Stimulated activated naive CD8-positive, alpha-beta T cell treated with anti-CD3 and anti-CD28 coated beads, Interleukin-15, amount 100 ng/mL, for 72 hours (primary cell): ENCODE results near the gene LHX4.

ENCODE experiments used
- ATAC-seq: fragments of 150-1000 bp; cut with Tn5 transposase; 2 replicates; pipeline ENCODE4 v1.10.0; 2021; ENCODE audit warnings: mild to moderate bottlenecking, moderate library complexity
- DNase-seq, 2 donors: peaks; one replicate each; pipeline ENCODE4 v3.0.0; 2021 to 2022
- H3K27ac Mint-ChIP-seq, 2 donors: one replicate each; pipeline ENCODE4 v1.8.0; 2022; ENCODE audit warnings: mild to moderate bottlenecking in 2 of 2, mixed read lengths in 2 of 2, moderate library complexity in 2 of 2
- H3K27me3 Mint-ChIP-seq: one replicate; pipeline ENCODE4 v1.8.0; 2022; ENCODE audit warnings: mixed read lengths
- H3K4me1 Mint-ChIP-seq: one replicate; pipeline ENCODE4 v1.8.0; 2022; ENCODE audit warnings: mild to moderate bottlenecking, mixed read lengths
- H3K4me3 Mint-ChIP-seq, 2 donors: one replicate each; pipeline ENCODE4 v1.8.0; 2022; ENCODE audit warnings: mild to moderate bottlenecking in 2 of 2, mixed read lengths in 2 of 2, moderate library complexity in 1 of 2
- H3K9me3 Mint-ChIP-seq, 2 donors: one replicate each; pipeline ENCODE4 v1.8.0; 2022; ENCODE audit warnings: mixed read lengths in 2 of 2

The LHX4 gene

DNA sequence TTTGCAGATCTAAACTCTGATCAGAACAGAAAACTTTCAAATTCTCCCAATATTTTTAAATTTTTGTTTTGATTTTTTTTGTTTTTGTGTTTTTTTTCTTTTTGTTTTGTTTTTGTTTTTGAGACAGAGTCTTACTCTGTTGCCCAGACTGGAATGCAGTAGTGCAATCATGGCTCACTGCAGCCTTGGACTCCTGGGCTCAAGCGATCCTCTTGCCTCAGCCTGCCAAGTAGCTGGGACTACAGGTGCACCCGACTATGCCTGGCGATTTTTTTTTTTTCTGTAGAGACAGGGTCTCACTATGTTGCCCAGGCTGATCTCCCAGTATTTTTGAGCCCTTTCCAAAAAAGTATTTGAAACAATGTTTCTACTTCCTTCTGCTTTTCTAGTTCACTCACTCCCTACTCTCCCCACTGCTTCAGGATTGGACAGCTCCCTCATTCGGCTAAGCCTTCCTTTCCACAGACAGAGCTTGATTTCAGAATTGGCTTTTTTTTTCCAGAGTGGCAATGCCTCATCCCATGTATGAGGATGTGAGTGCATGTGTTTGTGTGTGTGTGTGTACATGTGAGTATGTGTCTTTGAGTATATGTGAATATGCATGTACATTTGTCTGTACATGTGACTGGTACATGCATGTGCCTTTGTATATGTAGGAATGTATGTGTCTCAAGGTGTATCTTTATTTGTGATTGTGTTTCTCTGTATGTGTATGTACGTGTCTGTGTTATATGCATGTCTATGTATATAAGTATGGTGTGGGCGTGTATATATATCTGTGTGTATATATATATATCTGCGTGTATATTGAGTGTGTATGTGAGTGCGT lies 11.9 kb downstream of the LHX4 start:
- Mint-ChIP-seq H3K4me1 (no peaks in the 10 kb centered on the region), H3K27me3 (peaks cover 77% of the 10 kb centered on the region), H3K9me3 (no peaks in the 10 kb centered on the region), H3K4me3 (no peak overlapping the region), H3K27ac (no peak overlapping the region)
- ATAC-seq: no peak
- DNase-seq: no peak

DNA sequence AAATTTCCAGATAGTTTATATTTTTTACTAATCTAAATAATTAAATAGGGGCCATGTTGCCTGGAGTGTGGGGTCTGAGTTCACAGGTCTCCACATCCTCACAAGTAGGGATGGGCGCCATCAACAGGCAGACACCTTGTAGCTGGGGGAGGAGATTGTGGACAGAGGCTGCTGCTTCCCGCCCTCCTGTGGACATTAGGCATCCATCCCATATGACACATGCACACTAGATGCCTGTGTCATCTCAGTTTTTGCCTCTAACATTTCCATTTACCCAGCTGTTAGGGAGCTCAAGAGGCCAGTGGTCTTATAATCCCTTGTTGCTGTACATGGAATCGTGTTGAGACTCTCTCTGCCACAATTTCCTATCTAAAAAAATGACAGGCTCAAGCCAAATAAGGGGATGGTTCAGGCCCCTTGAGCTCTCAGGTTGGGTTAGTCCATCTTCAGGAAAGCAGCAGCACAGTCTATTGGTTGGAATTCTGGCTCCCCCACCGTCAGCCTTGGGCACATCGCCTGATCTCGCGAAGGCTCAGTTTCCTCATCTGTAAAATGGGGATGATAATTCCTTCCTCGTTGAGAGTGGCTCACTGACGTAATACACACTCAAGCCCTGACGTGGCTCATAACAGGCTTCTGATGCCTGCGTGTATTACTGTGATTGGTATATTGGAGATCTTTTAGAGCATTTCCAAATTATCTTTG lies 13.6 kb downstream of the LHX4 start:
- Mint-ChIP-seq H3K27ac (no peak overlapping the region), H3K9me3 (no peaks in the 10 kb centered on the region), H3K4me3 (no peak overlapping the region), H3K27me3 (peaks cover 60% of the 10 kb centered on the region), H3K4me1 (no peaks in the 10 kb centered on the region)
- ATAC-seq: no peak
- DNase-seq: no peak

DNA sequence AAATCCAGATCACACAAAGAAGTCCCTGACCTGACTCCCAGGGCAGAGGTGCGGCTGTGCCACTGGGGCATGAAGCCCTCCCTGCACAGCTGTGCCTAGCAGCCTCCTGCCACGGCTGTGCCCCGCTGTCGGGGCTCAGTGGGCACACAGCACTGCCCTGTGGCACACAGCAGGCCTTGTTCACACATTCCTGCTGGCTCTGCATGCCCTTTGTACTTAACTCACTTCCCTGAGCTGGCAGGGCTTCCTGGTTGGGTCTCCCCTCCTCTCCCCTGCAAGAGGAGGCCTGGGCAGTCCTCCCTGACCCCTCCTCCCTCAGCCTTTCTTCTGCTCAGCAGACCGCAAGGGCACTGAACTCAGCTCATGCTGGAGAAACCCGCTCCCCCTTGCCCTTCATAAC lies 14.8 kb downstream of the LHX4 start:
- Mint-ChIP-seq H3K27ac (no peak overlapping the region), H3K9me3 (no peaks in the 10 kb centered on the region), H3K4me3 (no peak overlapping the region), H3K27me3 (peaks cover 57% of the 10 kb centered on the region), H3K4me1 (no peaks in the 10 kb centered on the region)
- DNase-seq: no peak
- ATAC-seq: no peak

DNA sequence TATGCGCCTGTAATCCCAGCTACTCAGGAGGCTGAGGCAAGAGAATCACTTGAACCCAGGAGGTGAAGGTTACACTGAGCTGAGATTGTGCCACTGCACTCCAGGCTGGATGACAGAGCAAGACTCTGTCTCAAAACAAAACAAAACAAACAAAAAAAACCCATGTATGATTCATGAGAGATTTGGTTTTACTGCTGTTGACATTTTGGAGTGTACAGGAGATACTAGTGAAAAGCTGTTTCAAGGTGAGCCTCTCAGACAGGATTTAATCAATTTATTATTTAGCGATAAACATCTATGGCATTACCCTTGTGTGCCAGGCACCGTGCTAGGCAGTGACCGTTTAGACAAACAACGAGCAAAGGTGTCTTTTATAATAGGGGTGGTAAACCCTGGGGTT lies 16.5 kb downstream of the LHX4 start:
- DNase-seq (no peak), ATAC-seq (no peak)
- peaks cover 5% of the 10 kb centered on the region for H3K4me1 Mint-ChIP-seq
- no peak overlapping the region for H3K27ac Mint-ChIP-seq
- H3K9me3 Mint-ChIP-seq: no peaks in the 10 kb centered on the region
- peaks cover 57% of the 10 kb centered on the region for H3K27me3 Mint-ChIP-seq
- H3K4me3 Mint-ChIP-seq: no peak overlapping the region

DNA sequence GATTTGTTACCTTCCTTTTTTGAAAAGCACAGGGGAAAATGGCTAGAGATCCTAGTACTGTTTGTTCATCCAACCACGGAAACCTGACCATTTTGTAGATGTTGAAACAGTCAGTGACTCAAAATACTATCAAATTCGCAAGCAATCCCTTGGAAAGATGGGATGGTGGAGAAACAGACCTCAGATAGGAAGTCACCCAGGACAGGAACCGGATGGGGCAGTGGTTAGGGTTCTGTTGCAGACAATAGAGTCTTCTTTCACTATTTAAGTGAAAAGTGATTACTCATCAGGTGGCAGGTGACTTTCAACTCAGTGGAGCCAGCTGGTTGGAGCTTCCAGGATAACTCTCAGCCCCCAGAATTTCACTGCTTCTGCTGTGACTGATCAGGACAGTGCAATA lies 17.0 kb downstream of the LHX4 start:
- DNase-seq: no peak
- no peaks in the 10 kb centered on the region for H3K9me3 Mint-ChIP-seq
- peaks cover 5% of the 10 kb centered on the region for H3K4me1 Mint-ChIP-seq
- no peak overlapping the region for H3K4me3 Mint-ChIP-seq
- H3K27ac Mint-ChIP-seq: no peak overlapping the region
- ATAC-seq: no peak
- H3K27me3 Mint-ChIP-seq: peaks cover 57% of the 10 kb centered on the region

GRCh38 chr1:180247580-180247979 lies 17.5 kb downstream of the LHX4 start:
- Mint-ChIP-seq H3K4me3 (no peak overlapping the region), H3K27me3 (peaks cover 57% of the 10 kb centered on the region), H3K4me1 (peaks cover 8% of the 10 kb centered on the region), H3K27ac (no peak overlapping the region), H3K9me3 (no peaks in the 10 kb centered on the region)
- ATAC-seq: no peak
- no peak for DNase-seq

- Mint-ChIP-seq H3K4me3 (no peak overlapping the region), H3K9me3 (no peaks in the 10 kb centered on the region), H3K27me3 (peaks cover 57% of the 10 kb centered on the region), H3K4me1 (peaks cover 12% of the 10 kb centered on the region), H3K27ac (no peak overlapping the region)
- no peak for ATAC-seq
- DNase-seq: no peak
Observed at GRCh38 chr1:180248176-180248575, 18.1 kb downstream of the LHX4 start.

- Mint-ChIP-seq H3K4me1 (peaks cover 12% of the 10 kb centered on the region), H3K4me3 (no peak overlapping the region), H3K27ac (no peak overlapping the region), H3K9me3 (no peaks in the 10 kb centered on the region), H3K27me3 (peaks cover 61% of the 10 kb centered on the region)
- DNase-seq (no peak), ATAC-seq (no peak)
Observed at GRCh38 chr1:180248731-180249681, 18.9 kb downstream of the LHX4 start.

DNA sequence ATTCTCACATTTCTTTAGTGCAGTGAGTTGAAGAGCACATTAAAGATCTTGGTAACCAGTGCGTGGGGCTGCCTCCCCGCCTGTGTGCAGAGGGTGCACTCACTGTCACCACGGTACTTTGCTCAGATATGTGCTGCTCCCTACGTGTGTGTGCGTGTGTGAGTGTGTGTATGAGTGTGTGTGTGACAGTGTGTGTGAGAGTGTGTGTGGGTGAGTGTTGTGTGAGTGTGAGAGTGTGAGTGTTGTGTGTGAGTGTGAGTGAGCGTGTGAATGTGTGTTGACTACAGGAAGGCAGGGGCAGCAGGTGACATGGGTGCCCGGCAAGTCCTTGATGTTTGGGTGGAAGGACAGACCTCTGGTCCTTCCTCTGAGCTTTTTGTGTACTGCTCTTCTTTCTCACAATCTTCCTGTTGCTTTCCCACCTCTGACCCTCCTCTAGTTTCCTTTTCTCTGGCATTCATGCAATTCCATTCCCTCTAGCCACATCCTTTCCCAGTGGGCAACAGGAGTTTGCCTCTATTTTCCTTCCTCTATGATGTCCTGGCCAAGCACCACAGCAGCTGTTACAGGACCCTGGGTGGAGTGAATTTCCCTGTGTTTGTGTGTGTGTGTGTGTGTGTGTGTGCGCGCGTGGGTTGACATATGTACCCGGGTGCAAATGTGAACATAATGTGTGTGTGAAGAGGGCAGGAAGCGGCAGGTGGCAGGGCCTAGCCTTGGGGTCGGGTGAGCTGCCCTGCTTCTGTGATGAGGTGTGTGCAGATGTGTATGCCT lies 19.8 kb downstream of the LHX4 start:
- peak overlapping the region in 1 of 2 donors; percentile 6 for H3K27ac Mint-ChIP-seq
- peaks cover 58% of the 10 kb centered on the region for H3K27me3 Mint-ChIP-seq
- DNase-seq (no peak), ATAC-seq (peak; percentile 38)
- no peaks in the 10 kb centered on the region for H3K9me3 Mint-ChIP-seq
- H3K4me1 Mint-ChIP-seq: peaks cover 12% of the 10 kb centered on the region
- H3K4me3 Mint-ChIP-seq: no peak overlapping the region

- Mint-ChIP-seq H3K27me3 (peaks cover 57% of the 10 kb centered on the region), H3K4me3 (no peak overlapping the region), H3K4me1 (peaks cover 12% of the 10 kb centered on the region), H3K9me3 (no peaks in the 10 kb centered on the region), H3K27ac (no peak overlapping the region)
- DNase-seq (no peak), ATAC-seq (no peak)
Observed at GRCh38 chr1:180250499-180250770, 20.4 kb downstream of the LHX4 start.

GRCh38 chr1:180250883-180251509 lies 20.9 kb downstream of the LHX4 start:
- ATAC-seq: no peak
- Mint-ChIP-seq H3K27ac (no peak overlapping the region), H3K9me3 (no peaks in the 10 kb centered on the region), H3K4me3 (no peak overlapping the region), H3K27me3 (peaks cover 59% of the 10 kb centered on the region), H3K4me1 (peaks cover 12% of the 10 kb centered on the region)
- no peak for DNase-seq

DNA sequence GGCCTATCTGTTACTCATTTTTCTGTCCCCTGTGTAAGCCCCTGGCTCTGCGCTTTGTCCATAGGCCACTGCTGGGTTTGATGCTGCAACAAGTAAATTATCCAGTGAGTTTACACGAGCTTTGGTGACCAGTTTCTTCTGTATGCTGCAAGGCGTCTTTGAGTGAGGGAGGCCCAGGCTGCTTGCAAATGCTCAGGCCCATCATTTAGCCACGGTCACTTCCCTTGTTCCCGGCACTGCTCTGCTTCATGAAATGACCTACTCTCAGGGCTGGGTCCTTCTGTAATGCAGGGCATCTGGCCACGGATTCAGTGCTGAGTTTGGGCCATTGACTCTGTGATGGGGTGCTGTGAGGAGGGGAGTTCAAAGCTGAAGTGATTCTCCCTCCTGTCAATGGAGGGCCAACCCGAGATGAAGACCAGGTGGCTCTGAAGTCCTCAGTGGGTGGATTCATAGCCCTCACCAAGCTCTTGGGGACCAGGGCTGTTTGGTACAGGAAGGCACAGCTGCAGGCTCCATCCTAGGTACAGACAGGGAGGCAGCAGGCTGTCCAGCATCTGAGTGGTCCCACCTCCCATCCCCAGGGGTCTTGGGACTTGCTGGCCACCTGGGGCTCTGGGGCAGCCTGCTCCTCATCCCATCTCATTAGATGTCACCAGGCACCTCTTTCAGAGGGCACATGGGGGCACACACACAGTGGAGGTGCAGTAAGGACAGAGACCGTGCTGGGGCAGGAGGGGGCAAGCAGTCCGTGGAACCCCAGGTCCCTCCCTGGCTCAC lies 21.7 kb downstream of the LHX4 start:
- Mint-ChIP-seq H3K27me3 (peaks cover 67% of the 10 kb centered on the region), H3K9me3 (no peaks in the 10 kb centered on the region), H3K4me1 (peaks cover 12% of the 10 kb centered on the region), H3K4me3 (no peak overlapping the region), H3K27ac (no peak overlapping the region)
- DNase-seq: no peak
- no peak for ATAC-seq

DNA sequence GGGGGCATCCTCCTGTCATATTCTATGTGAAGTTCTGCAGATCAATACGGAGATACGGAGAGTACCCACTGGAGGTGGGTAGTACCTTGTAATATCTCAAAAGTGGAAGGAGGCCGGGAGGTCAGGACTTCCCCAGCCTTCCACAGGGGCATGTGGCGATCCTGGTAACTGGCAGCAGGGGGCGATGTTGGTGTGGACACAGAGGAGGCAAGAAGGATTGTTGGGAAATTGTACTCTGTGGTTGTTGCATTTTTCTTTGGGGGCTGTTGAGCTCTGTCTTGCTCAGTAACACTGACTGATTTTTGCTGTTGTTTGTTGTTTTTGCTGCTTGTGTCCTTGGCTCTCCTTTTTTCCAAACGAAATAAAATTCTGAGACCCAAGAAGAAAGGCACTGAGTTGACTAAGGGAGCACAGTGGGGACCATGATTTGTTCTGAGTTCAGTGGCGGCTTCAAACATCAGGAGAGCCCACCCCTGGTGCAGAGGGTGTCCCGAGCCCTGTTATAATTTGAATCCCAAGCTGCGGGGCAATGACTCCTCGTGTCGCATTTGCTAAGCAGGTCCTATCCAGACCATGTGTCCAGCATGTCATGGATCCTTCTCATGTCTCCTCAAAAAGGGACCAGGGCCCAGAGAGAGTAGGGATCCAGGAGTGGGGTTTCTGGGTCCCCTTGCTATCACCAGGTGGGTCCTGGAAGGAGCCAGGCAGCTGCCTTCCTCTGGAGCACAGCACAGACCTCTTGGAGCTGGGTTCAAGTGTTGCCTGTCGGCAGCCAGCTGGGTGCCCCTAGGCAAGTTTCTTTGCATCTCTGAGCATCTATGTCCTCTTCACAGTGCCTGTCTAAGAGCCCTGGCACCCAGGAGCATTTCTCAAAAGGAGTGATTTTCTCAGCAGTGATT lies 22.8 kb downstream of the LHX4 start:
- H3K9me3 Mint-ChIP-seq: no peaks in the 10 kb centered on the region
- peak; percentile 61 to 70 for DNase-seq

More for the DNA sequence above, 22.8 kb downstream of the LHX4 start:
- Mint-ChIP-seq H3K4me1 (peaks cover 12% of the 10 kb centered on the region), H3K27me3 (peaks cover 75% of the 10 kb centered on the region), H3K4me3 (no peak overlapping the region), H3K27ac (peak overlapping the region in 1 of 2 donors; percentile 28)
- peak; percentile 53 for ATAC-seq
